Embryonic facial prominence (tissue), 1 donor: ENCODE data around the gene TLE1.

Source experiments
- DNase-seq: peaks from one replicate; pipeline ENCODE4 v3.0.0-alpha.2; 2016; ENCODE audit errors: extremely low spot score

Gene TLE1

DNA sequence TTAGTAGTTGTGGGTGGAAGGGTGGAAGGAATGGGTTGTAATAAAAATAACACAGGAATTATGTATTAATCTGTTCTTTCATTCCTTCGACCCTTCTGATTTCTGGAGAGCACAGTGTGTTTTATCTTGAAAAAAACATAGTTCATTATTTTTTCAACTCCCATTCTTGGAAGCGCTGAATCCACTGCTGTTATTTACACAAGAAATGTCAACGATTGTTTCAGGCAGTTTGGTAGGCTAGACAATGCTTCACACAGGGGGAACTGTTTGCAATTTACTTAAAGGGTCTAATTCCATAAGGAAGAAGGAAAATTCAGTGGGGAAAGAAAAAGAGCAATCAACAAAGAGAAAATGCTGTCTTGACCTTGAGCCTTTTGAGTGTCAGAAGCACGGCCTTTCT, 142.9 kb downstream of the TLE1 start:
- no peak for DNase-seq

DNA sequence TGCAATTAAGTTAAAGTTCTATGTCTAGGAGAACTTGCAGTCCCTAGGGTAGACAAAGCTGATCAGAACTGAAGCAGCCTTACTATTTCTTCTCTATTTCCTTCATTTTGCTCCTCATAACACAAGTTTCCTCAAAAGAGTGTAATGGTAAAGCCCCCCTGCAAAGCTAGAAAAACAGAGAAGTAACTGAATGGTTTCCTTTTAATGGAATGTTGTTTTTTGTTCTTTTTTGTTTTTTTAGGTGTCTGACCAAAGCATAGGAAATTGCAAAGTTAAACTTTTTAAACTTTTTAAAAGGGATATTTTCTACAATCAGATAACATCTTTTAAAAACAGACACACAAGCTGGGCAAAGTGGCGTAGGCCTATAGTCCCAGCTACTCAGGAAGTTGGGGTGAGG, 145.7 kb downstream of the TLE1 start:
- no peak for DNase-seq

- DNase-seq: no peak
Measured at GRCh38 chr9:81542118-81542889, 147.0 kb downstream of the TLE1 start.

GRCh38 chr9:81540142-81540710, 149.1 kb downstream of the TLE1 start:
- no peak for DNase-seq

DNA sequence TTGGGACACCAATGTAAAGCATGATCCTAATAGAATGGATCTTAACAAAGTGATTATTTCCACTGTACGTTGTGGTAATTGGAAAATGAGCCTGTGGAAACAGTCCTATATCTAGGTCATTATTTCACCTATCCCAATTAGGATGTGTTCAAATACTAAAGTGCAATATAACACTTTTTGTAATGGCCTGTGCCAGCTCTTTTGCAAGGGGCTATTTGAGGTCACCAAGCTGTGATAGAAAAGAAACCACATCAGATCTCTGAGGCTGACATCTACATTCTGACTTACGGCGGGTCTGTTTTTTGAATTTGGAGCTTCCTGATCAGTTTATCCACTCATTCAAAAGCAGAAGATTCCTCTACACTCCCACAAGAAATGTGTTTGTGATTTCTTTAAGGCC, 150.0 kb downstream of the TLE1 start:
- DNase-seq: no peak

GRCh38 chr9:81538890-81539289, 150.5 kb downstream of the TLE1 start:
- no peak for DNase-seq

DNA sequence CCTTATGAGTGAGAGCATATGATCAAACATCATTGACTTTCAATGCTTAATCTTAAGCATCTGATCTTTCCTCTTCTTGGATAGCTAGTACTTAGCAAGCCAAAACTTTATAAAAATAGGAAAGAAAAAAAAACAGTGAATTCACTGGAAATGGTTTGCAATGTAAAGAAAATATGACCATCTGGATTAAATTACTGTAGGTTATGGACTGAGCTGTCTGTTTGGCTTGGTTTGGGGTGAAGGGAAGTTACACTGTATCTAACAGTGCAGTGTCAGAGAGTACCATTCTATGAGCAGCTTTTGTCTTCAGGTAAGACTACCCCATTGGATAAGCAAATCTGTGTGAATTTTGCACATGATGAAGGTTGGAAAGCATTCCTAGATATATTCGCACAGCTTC, 151.4 kb downstream of the TLE1 start:
- DNase-seq: no peak

GRCh38 chr9:81536242-81537025, 152.9 kb downstream of the TLE1 start:
- DNase-seq: no peak

DNA sequence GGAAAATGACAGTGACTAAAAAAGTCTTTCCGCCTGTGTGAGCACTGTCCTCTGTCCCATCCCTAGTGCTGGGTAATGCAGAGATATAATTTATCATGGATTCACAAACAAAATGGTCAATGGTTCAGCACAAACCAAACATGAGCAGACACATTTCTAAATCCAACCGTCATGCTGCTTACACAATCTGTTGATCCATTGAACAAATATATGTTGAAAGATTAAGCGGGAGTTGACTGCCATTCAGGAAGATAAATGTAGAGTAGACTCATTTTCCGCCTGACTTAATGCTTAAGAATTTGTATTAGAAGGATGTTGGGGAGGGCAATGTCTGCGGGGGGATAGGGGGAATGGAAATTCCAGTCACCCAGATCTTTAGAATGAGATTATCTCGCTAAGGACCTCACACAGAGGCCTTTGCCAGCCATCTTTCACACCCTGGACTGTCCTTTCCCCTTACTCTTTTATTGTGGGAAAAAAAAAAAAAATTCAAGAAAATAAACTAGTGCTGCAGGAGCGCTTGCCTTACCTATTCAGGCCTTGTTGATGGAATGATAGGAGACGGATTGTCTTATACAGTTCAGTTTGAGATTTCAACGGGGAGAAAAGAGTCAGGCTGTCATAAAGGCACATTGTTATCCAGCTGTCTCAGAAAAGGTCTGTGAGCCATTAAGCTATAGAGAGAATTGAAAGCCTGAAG, 153.7 kb downstream of the TLE1 start:
- no peak for DNase-seq

- no peak for DNase-seq
Measured at GRCh38 chr9:81534138-81534875, 155.0 kb downstream of the TLE1 start.
